Measurements from ENCODE around the gene ADAMTS12.

Gene ADAMTS12

GRCh38 chr5:33888587-33888986, 3.2 kb downstream of the ADAMTS12 start:
- Histone ChIP-seq H3K36me3 (no peaks in the 10 kb centered on the region), H3K4me3 (ENCODE audit: low read depth in 1 of 2, low read length in 1 of 2) (no peak overlapping the region), H3K4me1 (ENCODE audit: control insufficient read depth in 1 of 2, insufficient read depth in 1 of 2, low read depth in 1 of 2, low read length in 1 of 2) (no peaks in the 10 kb centered on the region), H3K27ac (no peak overlapping the region), H3K9me3 (no peaks in the 10 kb centered on the region), H3K27me3 (peaks cover 52% of the 10 kb centered on the region)
- TF ChIP-seq, protein P1, sequence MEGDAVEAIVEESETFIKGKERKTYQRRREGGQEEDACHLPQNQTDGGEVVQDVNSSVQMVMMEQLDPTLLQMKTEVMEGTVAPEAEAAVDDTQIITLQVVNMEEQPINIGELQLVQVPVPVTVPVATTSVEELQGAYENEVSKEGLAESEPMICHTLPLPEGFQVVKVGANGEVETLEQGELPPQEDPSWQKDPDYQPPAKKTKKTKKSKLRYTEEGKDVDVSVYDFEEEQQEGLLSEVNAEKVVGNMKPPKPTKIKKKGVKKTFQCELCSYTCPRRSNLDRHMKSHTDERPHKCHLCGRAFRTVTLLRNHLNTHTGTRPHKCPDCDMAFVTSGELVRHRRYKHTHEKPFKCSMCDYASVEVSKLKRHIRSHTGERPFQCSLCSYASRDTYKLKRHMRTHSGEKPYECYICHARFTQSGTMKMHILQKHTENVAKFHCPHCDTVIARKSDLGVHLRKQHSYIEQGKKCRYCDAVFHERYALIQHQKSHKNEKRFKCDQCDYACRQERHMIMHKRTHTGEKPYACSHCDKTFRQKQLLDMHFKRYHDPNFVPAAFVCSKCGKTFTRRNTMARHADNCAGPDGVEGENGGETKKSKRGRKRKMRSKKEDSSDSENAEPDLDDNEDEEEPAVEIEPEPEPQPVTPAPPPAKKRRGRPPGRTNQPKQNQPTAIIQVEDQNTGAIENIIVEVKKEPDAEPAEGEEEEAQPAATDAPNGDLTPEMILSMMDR (IDR thresholded peaks at IDR 0.05), result no peak

DNA sequence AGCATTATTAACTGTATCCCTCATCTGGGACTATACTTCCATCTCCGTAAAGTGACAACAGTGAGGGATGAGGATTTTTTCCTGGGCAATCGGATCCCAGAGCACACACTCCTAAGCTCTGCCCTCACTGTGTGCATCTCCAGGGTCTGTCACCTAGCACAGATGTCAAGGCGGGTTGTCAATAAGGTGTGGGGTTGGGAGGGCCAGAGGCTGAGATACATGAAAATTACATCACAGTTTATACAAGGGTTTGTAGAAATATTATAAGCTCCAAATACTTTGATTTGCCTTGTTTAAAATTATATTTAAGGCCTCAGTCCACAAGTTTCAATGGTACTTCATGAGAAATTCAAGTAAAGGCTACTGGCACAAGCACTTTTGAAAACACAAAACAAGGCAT, 4.5 kb downstream of the ADAMTS12 start:
- no peak overlapping the region for H3K27ac ChIP-seq
- no peak overlapping the region for H3K4me3 ChIP-seq (ENCODE audit: low read depth in 1 of 2, low read length in 1 of 2)
- H3K36me3 ChIP-seq, result no peaks in the 10 kb centered on the region
- TF ChIP-seq, protein P1 (IDR thresholded peaks at IDR 0.05), result no peak
- no peaks in the 10 kb centered on the region for H3K9me3 ChIP-seq
- H3K4me1 ChIP-seq (ENCODE audit: control insufficient read depth in 1 of 2, insufficient read depth in 1 of 2, low read depth in 1 of 2, low read length in 1 of 2), result no peaks in the 10 kb centered on the region
- H3K27me3 ChIP-seq, result peaks cover 39% of the 10 kb centered on the region

- no peak overlapping the region for H3K4me3 ChIP-seq (ENCODE audit: low read depth in 1 of 2, low read length in 1 of 2)
- H3K36me3 ChIP-seq, result no peaks in the 10 kb centered on the region
- no peaks in the 10 kb centered on the region for H3K4me1 ChIP-seq (ENCODE audit: control insufficient read depth in 1 of 2, insufficient read depth in 1 of 2, low read depth in 1 of 2, low read length in 1 of 2)
- peaks cover 29% of the 10 kb centered on the region for H3K27me3 ChIP-seq
- no peaks in the 10 kb centered on the region for H3K9me3 ChIP-seq
- no peak overlapping the region for H3K27ac ChIP-seq
- TF ChIP-seq, protein P1 (IDR thresholded peaks at IDR 0.05), result no peak
Observed at GRCh38 chr5:33886283-33886682, 5.5 kb downstream of the ADAMTS12 start.

DNA sequence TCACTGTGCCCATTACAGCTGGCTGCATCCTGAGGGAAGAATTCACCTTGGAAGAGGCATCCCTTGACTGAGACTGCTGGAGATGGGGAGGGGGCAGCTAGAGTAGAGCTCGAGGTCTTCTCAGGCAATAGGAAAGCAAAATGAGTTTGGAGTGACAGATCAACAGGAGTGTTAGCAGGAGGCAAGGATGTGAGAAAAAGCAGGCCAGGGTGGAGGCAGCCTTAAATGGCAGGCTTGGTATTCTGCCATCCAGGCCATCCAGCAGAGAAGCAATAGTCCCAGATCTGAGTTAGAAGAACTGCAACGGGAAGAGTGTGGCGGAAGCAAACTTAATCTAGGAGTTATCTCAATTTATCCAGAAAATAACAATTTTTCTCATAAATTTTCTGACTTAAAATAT, 6.1 kb downstream of the ADAMTS12 start:
- H3K4me3 ChIP-seq (ENCODE audit: low read depth in 1 of 2, low read length in 1 of 2), result no peak overlapping the region
- H3K36me3 ChIP-seq, result no peaks in the 10 kb centered on the region
- H3K27ac ChIP-seq, result no peak overlapping the region
- TF ChIP-seq, protein P1 (IDR thresholded peaks at IDR 0.05), result no peak
- H3K9me3 ChIP-seq, result no peaks in the 10 kb centered on the region
- peaks cover 23% of the 10 kb centered on the region for H3K27me3 ChIP-seq
- H3K4me1 ChIP-seq (ENCODE audit: control insufficient read depth in 1 of 2, insufficient read depth in 1 of 2, low read depth in 1 of 2, low read length in 1 of 2), result no peaks in the 10 kb centered on the region

DNA sequence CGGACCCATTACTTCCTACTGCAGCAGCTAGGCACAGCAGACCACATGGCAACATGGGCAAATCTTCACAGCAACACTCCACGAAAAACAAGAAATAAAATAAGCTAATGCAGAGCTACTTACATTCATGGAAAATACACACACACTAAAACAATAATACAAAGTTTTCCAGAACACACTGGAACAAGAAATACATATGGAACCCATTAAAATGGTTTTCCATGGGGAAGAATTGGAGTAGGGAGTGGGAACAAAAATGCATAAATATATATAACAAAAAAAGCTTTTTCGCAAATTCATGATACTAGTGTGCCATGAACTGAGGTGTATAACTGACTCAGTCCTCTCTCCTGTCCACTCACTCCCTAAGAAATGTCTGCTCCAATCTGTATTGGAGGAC, 8.3 kb downstream of the ADAMTS12 start:
- peaks cover under 1% of the 10 kb centered on the region for H3K27me3 ChIP-seq

More for the DNA sequence above, 8.3 kb downstream of the ADAMTS12 start:
- TF ChIP-seq, protein P1 (IDR thresholded peaks at IDR 0.05), result no peak
- Histone ChIP-seq H3K4me3 (ENCODE audit: low read depth in 1 of 2, low read length in 1 of 2) (no peak overlapping the region), H3K36me3 (no peaks in the 10 kb centered on the region), H3K9me3 (no peaks in the 10 kb centered on the region), H3K4me1 (ENCODE audit: control insufficient read depth in 1 of 2, insufficient read depth in 1 of 2, low read depth in 1 of 2, low read length in 1 of 2) (no peaks in the 10 kb centered on the region), H3K27ac (no peak overlapping the region)
